ENCODE data around the gene LHFPL6.

- no peak for TF ChIP-seq ZBTB7A (IDR thresholded peaks at IDR 0.05; ENCODE audit: low read depth)
- TF ChIP-seq TCF12 (IDR thresholded peaks at IDR 0.05; ENCODE audit: low read depth) = no peak
- no peak for TF ChIP-seq YY1 (IDR thresholded peaks at IDR 0.05; ENCODE audit: low read depth)
- TF ChIP-seq, protein P1, sequence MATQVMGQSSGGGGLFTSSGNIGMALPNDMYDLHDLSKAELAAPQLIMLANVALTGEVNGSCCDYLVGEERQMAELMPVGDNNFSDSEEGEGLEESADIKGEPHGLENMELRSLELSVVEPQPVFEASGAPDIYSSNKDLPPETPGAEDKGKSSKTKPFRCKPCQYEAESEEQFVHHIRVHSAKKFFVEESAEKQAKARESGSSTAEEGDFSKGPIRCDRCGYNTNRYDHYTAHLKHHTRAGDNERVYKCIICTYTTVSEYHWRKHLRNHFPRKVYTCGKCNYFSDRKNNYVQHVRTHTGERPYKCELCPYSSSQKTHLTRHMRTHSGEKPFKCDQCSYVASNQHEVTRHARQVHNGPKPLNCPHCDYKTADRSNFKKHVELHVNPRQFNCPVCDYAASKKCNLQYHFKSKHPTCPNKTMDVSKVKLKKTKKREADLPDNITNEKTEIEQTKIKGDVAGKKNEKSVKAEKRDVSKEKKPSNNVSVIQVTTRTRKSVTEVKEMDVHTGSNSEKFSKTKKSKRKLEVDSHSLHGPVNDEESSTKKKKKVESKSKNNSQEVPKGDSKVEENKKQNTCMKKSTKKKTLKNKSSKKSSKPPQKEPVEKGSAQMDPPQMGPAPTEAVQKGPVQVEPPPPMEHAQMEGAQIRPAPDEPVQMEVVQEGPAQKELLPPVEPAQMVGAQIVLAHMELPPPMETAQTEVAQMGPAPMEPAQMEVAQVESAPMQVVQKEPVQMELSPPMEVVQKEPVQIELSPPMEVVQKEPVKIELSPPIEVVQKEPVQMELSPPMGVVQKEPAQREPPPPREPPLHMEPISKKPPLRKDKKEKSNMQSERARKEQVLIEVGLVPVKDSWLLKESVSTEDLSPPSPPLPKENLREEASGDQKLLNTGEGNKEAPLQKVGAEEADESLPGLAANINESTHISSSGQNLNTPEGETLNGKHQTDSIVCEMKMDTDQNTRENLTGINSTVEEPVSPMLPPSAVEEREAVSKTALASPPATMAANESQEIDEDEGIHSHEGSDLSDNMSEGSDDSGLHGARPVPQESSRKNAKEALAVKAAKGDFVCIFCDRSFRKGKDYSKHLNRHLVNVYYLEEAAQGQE (IDR thresholded peaks at IDR 0.05; ENCODE audit: low read depth) = no peak
- no peak for TF ChIP-seq RAD21 (IDR thresholded peaks at IDR 0.05; ENCODE audit: low read depth)
These were observed 205.6 kb downstream of the LHFPL6 start for GRCh38 chr13:39397226-39397895.
